Astrocyte of the cerebellum (primary cell): Measurements from ENCODE around the gene TASOR2.

ENCODE experiments used
- DNase-seq: peaks from one replicate; pipeline ENCODE4 v3.0.0-alpha.2; 2011; ENCODE audit warnings: low read depth
- H3K4me3 ChIP-seq: 2 replicates; pipeline ENCODE4 v1.5.1; 2011; ENCODE audit warnings: mild to moderate bottlenecking, low read depth, low read length, moderate library complexity
- in situ Hi-C: cut with HindIII; loops from 2 replicates; pipeline ENCODE4 v1.10.0; 2017; ENCODE audit warnings: low sequenced_read_pairs
- TF ChIP-seq, protein P1 (sequence below): IDR thresholded peaks from 2 replicates; pipeline ENCODE4 v1.5.1; 2012; ENCODE audit warnings: low read length, low read depth, moderate library complexity, mild to moderate bottlenecking; ENCODE audit errors: missing control alignments

The TASOR2 gene

DNA sequence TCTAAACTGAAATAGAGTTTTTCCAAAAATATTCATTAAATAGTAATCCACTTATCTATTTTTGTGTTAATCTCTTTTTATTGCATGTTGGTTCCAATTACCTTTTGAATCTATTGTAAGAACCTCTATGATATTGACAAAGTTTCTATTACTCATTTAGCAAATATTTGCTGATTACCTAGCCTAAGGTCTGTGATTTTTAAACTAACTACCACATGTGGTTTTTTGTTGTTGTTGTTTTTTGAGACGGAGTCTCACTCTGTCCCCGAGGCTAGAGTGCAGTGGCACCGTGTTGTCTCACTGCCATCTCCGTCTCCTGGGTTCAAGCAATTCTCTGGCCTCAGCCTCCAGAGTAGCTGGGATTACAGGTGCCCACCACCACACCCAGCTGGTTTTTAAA is 16.2 kb upstream of the TASOR2 start:
- no peak overlapping the region for H3K4me3 ChIP-seq
- in situ Hi-C loops = no loop called here
- no peak for DNase-seq
- TF ChIP-seq, protein P1, sequence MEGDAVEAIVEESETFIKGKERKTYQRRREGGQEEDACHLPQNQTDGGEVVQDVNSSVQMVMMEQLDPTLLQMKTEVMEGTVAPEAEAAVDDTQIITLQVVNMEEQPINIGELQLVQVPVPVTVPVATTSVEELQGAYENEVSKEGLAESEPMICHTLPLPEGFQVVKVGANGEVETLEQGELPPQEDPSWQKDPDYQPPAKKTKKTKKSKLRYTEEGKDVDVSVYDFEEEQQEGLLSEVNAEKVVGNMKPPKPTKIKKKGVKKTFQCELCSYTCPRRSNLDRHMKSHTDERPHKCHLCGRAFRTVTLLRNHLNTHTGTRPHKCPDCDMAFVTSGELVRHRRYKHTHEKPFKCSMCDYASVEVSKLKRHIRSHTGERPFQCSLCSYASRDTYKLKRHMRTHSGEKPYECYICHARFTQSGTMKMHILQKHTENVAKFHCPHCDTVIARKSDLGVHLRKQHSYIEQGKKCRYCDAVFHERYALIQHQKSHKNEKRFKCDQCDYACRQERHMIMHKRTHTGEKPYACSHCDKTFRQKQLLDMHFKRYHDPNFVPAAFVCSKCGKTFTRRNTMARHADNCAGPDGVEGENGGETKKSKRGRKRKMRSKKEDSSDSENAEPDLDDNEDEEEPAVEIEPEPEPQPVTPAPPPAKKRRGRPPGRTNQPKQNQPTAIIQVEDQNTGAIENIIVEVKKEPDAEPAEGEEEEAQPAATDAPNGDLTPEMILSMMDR = no peak

DNA sequence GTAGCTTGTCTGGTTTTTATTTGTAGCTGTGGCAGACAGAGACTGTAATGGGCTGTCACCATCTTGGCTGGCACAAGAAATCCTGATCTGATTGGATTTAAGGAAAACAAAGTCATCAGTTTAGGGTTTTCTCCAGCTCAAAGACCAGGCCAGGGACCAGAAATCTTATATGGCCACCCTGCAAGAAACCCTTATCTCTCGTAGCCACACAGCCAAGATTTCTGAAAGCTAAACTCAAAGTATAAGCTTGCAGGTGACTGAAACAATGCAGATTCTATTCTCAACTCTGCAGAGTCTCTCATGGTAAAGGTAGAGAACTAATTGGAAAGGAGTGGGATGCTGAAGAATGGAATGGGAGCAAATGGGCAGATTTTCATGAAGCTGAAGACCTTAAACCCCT is 15.0 kb upstream of the TASOR2 start:
- no peak for DNase-seq
- in situ Hi-C loops = loop anchor here (5.0 kb wide), 1 partner anchor 37 kb away; no protein-coding TSS in a partner anchor
- H3K4me3 ChIP-seq = no peak overlapping the region
- TF ChIP-seq, protein P1 = no peak

DNA sequence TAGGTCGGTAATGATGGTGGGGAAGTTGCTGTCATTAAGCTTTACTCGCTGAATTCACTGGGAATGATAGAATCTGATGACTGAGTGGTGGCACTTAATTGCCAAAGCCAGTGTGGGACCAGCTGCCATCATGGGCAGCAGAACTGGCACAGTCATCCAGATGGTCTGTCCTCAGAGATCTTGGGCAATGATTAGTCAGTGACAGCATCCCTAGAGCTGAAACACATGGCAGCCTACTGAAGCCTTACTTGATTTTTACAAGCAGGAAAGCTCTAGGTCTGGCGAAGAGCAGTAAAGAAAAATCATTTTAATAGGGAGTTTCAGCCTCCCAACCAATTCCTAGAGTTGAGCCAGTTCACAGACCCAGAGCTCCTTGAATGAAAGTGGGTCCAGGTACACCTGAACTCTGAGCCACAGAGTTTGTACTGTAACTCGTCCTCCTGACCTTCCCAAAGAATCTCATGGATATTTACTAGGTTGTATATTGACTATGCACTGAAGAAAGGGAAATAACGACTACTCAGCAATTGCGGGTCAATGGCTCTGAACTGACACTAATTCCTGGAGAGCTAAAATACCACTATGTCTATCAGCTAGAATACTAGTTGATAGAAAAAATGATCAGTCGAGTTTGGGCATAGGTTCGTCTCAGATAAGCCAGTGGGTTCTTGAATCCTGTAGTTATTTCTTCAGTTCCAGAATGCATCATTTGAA is 13.8 kb upstream of the TASOR2 start:
- in situ Hi-C loops = loop anchor here (5.0 kb wide), 1 partner anchor 39 kb away; no protein-coding TSS in a partner anchor
- TF ChIP-seq, protein P1 = no peak
- DNase-seq = no peak
- H3K4me3 ChIP-seq = no peak overlapping the region

DNA sequence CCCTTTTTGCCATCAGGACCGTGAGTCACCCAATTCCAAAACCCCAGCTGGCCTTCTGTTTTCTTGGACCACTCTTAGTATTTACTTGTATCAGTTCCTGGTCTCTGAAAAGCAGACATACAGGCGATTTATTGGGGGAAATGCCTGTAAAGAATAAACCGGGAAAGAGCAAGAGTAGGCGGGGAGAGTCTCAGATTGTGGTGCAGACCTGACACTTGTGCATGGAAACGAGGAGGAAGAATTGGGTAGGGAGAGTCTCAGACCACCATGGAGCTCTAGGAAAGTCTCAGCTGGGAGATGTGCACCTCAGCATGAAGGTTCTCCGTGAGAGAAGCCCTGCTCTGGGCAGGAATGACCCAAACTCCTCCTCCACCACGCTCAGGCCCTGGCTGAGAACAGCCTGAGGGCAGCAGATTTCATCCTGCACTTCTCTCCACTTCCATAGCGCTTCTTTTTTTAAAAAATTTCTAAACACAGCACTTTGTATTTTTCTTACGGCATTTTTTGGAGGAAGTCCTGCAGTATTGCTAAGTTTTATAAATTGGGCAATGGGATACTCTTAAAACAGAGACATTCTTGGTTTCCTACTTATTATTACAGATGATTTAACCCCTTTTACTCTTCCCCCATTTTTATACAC is 6.1 kb upstream of the TASOR2 start:
- in situ Hi-C loops = no loop called here
- no peak for DNase-seq
- H3K4me3 ChIP-seq = no peak overlapping the region
- TF ChIP-seq, protein P1 = no peak

DNA sequence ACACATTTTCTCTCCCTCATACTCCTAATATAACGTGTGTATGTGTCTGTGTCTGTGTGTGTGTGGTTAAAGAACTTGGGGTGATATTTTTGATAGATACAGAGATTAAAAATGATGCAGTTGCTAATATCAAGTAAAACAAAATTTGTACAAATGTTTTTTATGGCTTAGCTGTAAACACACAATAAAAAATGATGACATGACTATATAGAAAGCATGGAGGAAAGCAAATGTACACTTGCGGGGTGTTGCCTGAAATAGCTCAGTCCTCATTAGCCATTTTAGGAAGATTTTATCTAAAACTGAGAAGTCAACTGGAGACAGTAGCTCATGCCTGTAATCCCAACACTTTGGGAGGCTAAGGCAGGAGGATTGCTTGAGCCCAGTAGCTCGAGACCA is 5.6 kb upstream of the TASOR2 start:
- DNase-seq = no peak
- TF ChIP-seq, protein P1 = no peak
- in situ Hi-C loops = no loop called here
- H3K4me3 ChIP-seq = no peak overlapping the region

DNA sequence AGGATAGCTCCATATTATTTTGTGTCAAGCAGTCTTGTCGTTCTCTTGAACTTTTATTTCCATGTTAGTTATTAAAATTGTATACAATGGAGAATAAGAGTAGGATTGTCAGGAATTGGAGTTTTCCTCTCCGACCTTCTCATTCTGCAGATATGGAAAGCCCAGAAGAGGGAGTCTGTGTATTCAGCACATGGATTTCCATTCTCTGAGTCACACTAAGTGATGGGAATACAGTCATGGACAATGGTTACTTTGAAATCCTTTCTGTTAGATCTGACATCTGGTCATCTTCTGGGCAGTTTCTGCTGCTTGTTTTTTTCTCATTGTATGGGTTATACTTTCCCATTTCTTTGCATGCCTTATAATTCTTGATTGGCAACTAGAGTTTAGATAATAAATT is 5.0 kb upstream of the TASOR2 start:
- TF ChIP-seq, protein P1 = no peak
- DNase-seq = no peak
- H3K4me3 ChIP-seq = no peak overlapping the region
- in situ Hi-C loops = no loop called here
